ENCODE results near the gene CDSN. TPM values are rescaled to one million over a fixed set of nuclear protein-coding genes. Genes with fewer than 3 reads are reported as not detected.

The CDSN gene
- total and polyA plus RNA-seq, 2 of the 8 experiments (the other 6 are each of a cell fraction or from before 2014, with no cell fraction given), result not detected

- TF ChIP-seq NRF1 (IDR thresholded peaks at IDR 0.05; ENCODE audit: low read depth, low read length), result no peak
- no peak for TF ChIP-seq CBX5 (IDR thresholded peaks at IDR 0.05; ENCODE audit: low read depth, low read length)
- no peak for TF ChIP-seq SP4 (IDR thresholded peaks at IDR 0.05; ENCODE audit: low read length)
- no peak for TF ChIP-seq KDM4A (IDR thresholded peaks at IDR 0.05; ENCODE audit: low read depth, low read length, severe bottlenecking)
- TF ChIP-seq ASH2L (IDR thresholded peaks at IDR 0.05; ENCODE audit: low read length), result no peak
- no peak for TF ChIP-seq POLR2AphosphoS5 (IDR thresholded peaks at IDR 0.05; ENCODE audit: low read depth, low read length)
- TF ChIP-seq TBP (IDR thresholded peaks at IDR 0.05; ENCODE audit: low read depth, low read length), result no peak
- TF ChIP-seq NANOG (IDR thresholded peaks at IDR 0.05; ENCODE audit: insufficient read depth, low read depth, low read length, poor library complexity, severe bottlenecking), result no peak
- no peak for TF ChIP-seq SIX5 (IDR thresholded peaks at IDR 0.05; ENCODE audit: low read depth, low read length)
- no peak for TF ChIP-seq EP300 (IDR thresholded peaks at IDR 0.05; ENCODE audit: borderline replicate concordance in 1 of 2, low read depth in 2 of 2, low read length in 2 of 2)
- TF ChIP-seq TAF7 (optimal IDR thresholded peaks at IDR 0.05; ENCODE audit: borderline replicate concordance, low read depth, low read length), result no peak
- TF ChIP-seq TEAD4 (IDR thresholded peaks at IDR 0.05; ENCODE audit: low read depth, low read length), result no peak
These were observed 23.6 kb downstream of the CDSN start (continued) for GRCh38 chr6:31096656-31097055.

Measured in H1 (cell line).